K562 (cell line): ENCODE results near the gene GTF3C1. TPM values are rescaled to one million over a fixed set of nuclear protein-coding genes. Genes with fewer than 3 reads are reported as not detected.
A peak's percentile ranks its signal among the peaks of the same experiment; 100 is the strongest.

Experiments used
- ATAC-seq: fragments of 200-7000 bp; cut with Tn5 transposase; 3 replicates; pipeline ENCODE4 v1.9.1; 2020; ENCODE audit warnings: moderate library complexity
- BruUV-seq: library from RNA; stranded (reverse); fragments of 400-500 nt; replicated peaks from 2 replicates; lab custom pipeline; 2021; lab: Mats Ljungman, UMichigan
- CTCF ChIA-PET: fragments of 300-600 bp; formaldehyde crosslinking; extraction: SDS; loops from one replicate; lab custom pipeline; 2021; ENCODE audit warnings: low intra/inter-chr PET ratio; lab: Yijun Ruan, JAX
- POLR2A ChIA-PET: fragments of 300-600, 350-650 bp; sonication (Branson Sonifier 250); formaldehyde crosslinking; extraction: SDS; loops from one replicate; lab custom pipeline; 2021; ENCODE audit warnings: antibody characterized with exemption, inconsistent platforms; lab: Yijun Ruan, JAX
- DNase-seq, 4 experiments: peaks; one replicate each; pipeline versions ENCODE4 v3.0.0 to v3.0.0-alpha.2; 2011 to 2018; ENCODE audit warnings: low spot score in 3 of 4, mixed read lengths in 3 of 4; ENCODE audit errors: extremely low read depth in 1 of 4
- FAIRE-seq: peaks from 2 replicates; lab custom pipeline; 2011; peaks lifted over from hg19 to GRCh38; lab: Jason Lieb, UNC
- H2AFZ ChIP-seq: 2 replicates; pipeline ENCODE4 v1.6.0; 2011; ENCODE audit warnings: low read depth, low read length, control low read depth, inconsistent platforms
- H3K27ac ChIP-seq: fragments of 200-600 bp; 3 replicates; pipeline ENCODE4 v1.8.0; 2011; ENCODE audit warnings: low read depth, mild to moderate bottlenecking, control low read depth, inconsistent platforms, low read length, moderate library complexity, mixed read lengths; ENCODE audit errors: extremely low read depth
- H3K27me3 ChIP-seq, 2 experiments: fragments of 300-600 bp in 1 of 2; 2 replicates in 1 of 2; 3 replicates in 1 of 2; pipeline versions ENCODE4 v1.6.0 to v1.8.0; 2011; ENCODE audit warnings: inconsistent platforms in 2 of 2, low read length in 2 of 2, mild to moderate bottlenecking in 1 of 2, mixed read lengths in 1 of 2, moderate library complexity in 1 of 2; ENCODE audit not compliant: control insufficient read depth in 2 of 2, insufficient read depth in 2 of 2
- H3K36me3 ChIP-seq: fragments of 300-600 bp; 3 replicates; pipeline ENCODE4 v1.8.0; 2011; ENCODE audit warnings: mild to moderate bottlenecking, low read length, inconsistent platforms; ENCODE audit not compliant: control insufficient read depth, insufficient read depth
- H3K4me1 ChIP-seq, 2 experiments: fragments of 200-600 bp in 1 of 2; replicated peaks in 1 of 2; 2 replicates in 1 of 2; 3 replicates in 1 of 2; pipeline versions ENCODE4 v1.5.1 to v1.8.0; 2011; ENCODE audit warnings: inconsistent platforms in 2 of 2, low read length in 2 of 2, mild to moderate bottlenecking in 1 of 2, mixed read lengths in 1 of 2, moderate library complexity in 1 of 2; ENCODE audit not compliant: control insufficient read depth in 2 of 2, insufficient read depth in 2 of 2
- H3K4me2 ChIP-seq: 2 replicates; pipeline ENCODE4 v1.6.1; 2011; ENCODE audit warnings: low read length, control low read depth, inconsistent platforms, mixed read lengths; ENCODE audit not compliant: insufficient read depth
- H3K4me3 ChIP-seq: fragments of 200-600 bp; sonication (generic), shearing (Covaris generic); 2 replicates; pipeline ENCODE4 v1.5.1; 2016; ENCODE audit warnings: control low read depth, inconsistent platforms
- H3K79me2 ChIP-seq: fragments of 200-600 bp; 3 replicates; pipeline ENCODE4 v1.8.0; 2011; ENCODE audit warnings: low read length, inconsistent platforms; ENCODE audit not compliant: control insufficient read depth, insufficient read depth
- H3K9ac ChIP-seq, 2 experiments: 2 replicates each; pipeline versions ENCODE4 v1.6.0 to v1.6.1; 2011; ENCODE audit warnings: low read depth in 2 of 2, low read length in 2 of 2, control low read depth in 1 of 2, inconsistent platforms in 1 of 2, mild to moderate bottlenecking in 1 of 2, mixed read lengths in 1 of 2; ENCODE audit not compliant: insufficient read depth in 1 of 2
- H3K9me1 ChIP-seq: one replicate; pipeline ENCODE4 v1.6.0; 2011; ENCODE audit warnings: inconsistent platforms, mild to moderate bottlenecking, low read length, moderate library complexity; ENCODE audit not compliant: control insufficient read depth, insufficient read depth
- H3K9me3 ChIP-seq: replicated peaks from 2 replicates; pipeline ENCODE4 v1.5.1; 2011; ENCODE audit warnings: low read depth, low read length, inconsistent platforms; ENCODE audit not compliant: control insufficient read depth, insufficient read depth
- H4K20me1 ChIP-seq: replicated peaks from 2 replicates; pipeline ENCODE4 v1.6.1; 2011; ENCODE audit warnings: low read length, inconsistent platforms, mixed read lengths; ENCODE audit not compliant: control insufficient read depth, insufficient read depth
- BHLHE40 ChIP-seq: IDR thresholded peaks from 2 replicates; pipeline ENCODE4 v1.6.1; 2011; ENCODE audit warnings: low read length, improper control_type of control experiment
- HDAC1 ChIP-seq, 2 experiments: fragments of 450-650 bp; IDR thresholded peaks; 2 replicates each; pipeline ENCODE4 v1.6.1; 2016 to 2017; ENCODE audit warnings: inconsistent platforms in 1 of 2, mild to moderate bottlenecking in 1 of 2, moderate library complexity in 1 of 2
- HMBOX1 ChIP-seq: sonication (generic); IDR thresholded peaks from 2 replicates; pipeline ENCODE4 v1.6.1; 2016
- KDM5B ChIP-seq: fragments of 200-600 bp; sonication (generic); IDR thresholded peaks from 2 replicates; pipeline ENCODE4 v1.6.1; 2012; ENCODE audit warnings: low read depth, mild to moderate bottlenecking, moderate library complexity, low read length, control low read depth, inconsistent platforms; ENCODE audit not compliant: insufficient replicate concordance
- L3MBTL2 ChIP-seq: fragments of 450-650 bp; IDR thresholded peaks from 2 replicates; pipeline ENCODE4 v1.6.1; 2016; ENCODE audit warnings: mild to moderate bottlenecking, moderate library complexity
- POLR2AphosphoS5 ChIP-seq: IDR thresholded peaks from 2 replicates; pipeline ENCODE4 v1.6.1; 2011; ENCODE audit warnings: mild to moderate bottlenecking, low read depth, low read length, moderate library complexity; ENCODE audit not compliant: control insufficient read depth, insufficient read depth
- RBM39 ChIP-seq: fragments of 200-400 bp; formaldehyde crosslinking; optimal IDR thresholded peaks from 2 replicates; pipeline ENCODE3; 2018; ENCODE audit warnings: low read depth, low read length
- RNF2 ChIP-seq: sonication (generic); IDR thresholded peaks from 2 replicates; pipeline ENCODE4 v1.6.1; 2016
- STAT6 ChIP-seq: sonication (generic); formaldehyde crosslinking; IDR thresholded peaks from 2 replicates; pipeline ENCODE4 v1.8.1; 2023; ENCODE audit warnings: mild to moderate bottlenecking, missing genetic modification reagents
- ZBTB8A ChIP-seq: fragments of 450-650 bp; IDR thresholded peaks from 2 replicates; pipeline ENCODE4 v1.6.1; 2018; ENCODE audit warnings: mild to moderate bottlenecking, moderate library complexity; ENCODE audit not compliant: partially characterized antibody
- ZNF197 ChIP-seq: fragments of 200-800 bp; sonication (Bioruptor generic); IDR thresholded peaks from 2 replicates; pipeline ENCODE4 v1.6.1; 2016; ENCODE audit warnings: low read depth, missing genetic modification characterization, missing compliant biosample characterization
- ZNF282 ChIP-seq: sonication (generic); formaldehyde crosslinking; IDR thresholded peaks from 2 replicates; pipeline ENCODE4 v1.8.1; 2023; ENCODE audit warnings: missing genetic modification reagents
- WGBS: fragments of 100-300 bp; shearing (Covaris generic); methylation state at CpG from one replicate; pipeline ENCODE4 v1.1.6; 2016; ENCODE audit warnings: low coverage, mixed read lengths; ENCODE audit not compliant: insufficient coverage; ENCODE audit errors: missing lambda C conversion rate; 5-methylcytosine and 5-hydroxymethylcytosine counted together
- in situ Hi-C: fragments of 300-500 bp; cut with MboI; formaldehyde crosslinking; loops from 4 replicates; pipeline ENCODE4 v1.15.0; 2018; ENCODE audit warnings: inconsistent platforms, mixed read lengths
- intact Hi-C: fragments of 100-400 bp; cut with micrococcal nuclease; formaldehyde crosslinking; loops from 2 replicates; pipeline ENCODE4 v1.14.2; 2022
- polyA plus RNA-seq, 8 experiments: library from polyadenylated mRNA; depleted of rRNA in 4 of 8; stranded (reverse) in 5 of 8; unstranded in 3 of 8; fragments of >200 nt; fragmentation: Nextera tagmentation in 2 of 8; fragmentation: Illumina TruSeq in 1 of 8; extraction: Ambion mirVana in 2 of 8; extraction: Trizol in 1 of 8; gene quantifications; 2 replicates each; pipeline versions ENCODE4 v1.2.1 to v1.2.3, GENCODE V29; 2011 to 2014; ENCODE audit warnings: inconsistent platforms in 1 of 8, missing spikeins in 1 of 8
- total RNA-seq, 7 experiments: library from RNA; depleted of rRNA in 6 of 7; stranded (reverse); fragments of >200 nt in 6 of 7; fragmentation: Illumina TruSeq in 2 of 7; extraction: Trizol in 2 of 7; gene quantifications; 2 replicates each; pipeline versions ENCODE4 v1.2.1 to v1.2.3, GENCODE V29; 2011 to 2021; ENCODE audit warnings: low replicate concordance in 1 of 7

GTF3C1 gene
- total and polyA plus RNA-seq, 9 of the 15 experiments (the other 6 are each of a cell fraction or from before 2014, with no cell fraction given) = 0.72 to 63.6 (median 30.9) TPM

- H3K27ac ChIP-seq = no peak overlapping the region
These were observed 78.1 kb downstream of the GTF3C1 start for GRCh38 chr16:27471661-27472060.

GRCh38 chr16:27470567-27471431, 78.9 kb downstream of the GTF3C1 start:
- Histone ChIP-seq H3K9me1 (no peaks in the 10 kb centered on the region), H3K4me3 (no peak overlapping the region), H3K4me2 (peak overlapping the region; percentile 21), H3K9ac (peak overlapping the region in 1 of 2 experiments; percentile 65; a peak in 2 of 4 replicates), H3K79me2 (no peaks in the 10 kb centered on the region), H3K27me3 (no peaks in the 10 kb centered on the region), H3K9me3 (no peaks in the 10 kb centered on the region), H4K20me1 (0 out of 2 replicates have a peak, but pooled peaks cover 5% of the 10 kb centered on the region), H3K27ac (peak overlapping the region; percentile 40; the same call in 2 of the 3 replicates), H3K36me3 (peaks cover 92% of the 10 kb centered on the region; the same call in 2 of the 3 replicates), H2AFZ (no peak overlapping the region), H3K4me1 (peaks cover 8 to 27% of the 10 kb centered on the region in 2 experiments; a peak in 4 of 5 replicates)
- CTCF ChIA-PET = no interaction called here
- WGBS = 58% methylated on average over 23 of the region's 28 CpGs
- peak; percentile 92 for FAIRE-seq
- intact Hi-C loops = no loop called here
- peak; percentile 88 for ATAC-seq
- in situ Hi-C loops = no loop called here
- DNase-seq = peak; percentile 45 to 73 (median 57)
- BruUV-seq = no TSS peak
- POLR2A ChIA-PET = interaction anchor here (0.7 kb wide), 1 partner anchor 35 kb away, joined by 3 read pairs; no protein-coding TSS in a partner anchor
- TF ChIP-seq L3MBTL2 (peak; percentile 73; the same call in 1 of the 2 replicates), KDM5B (peak; percentile 22), ZNF282 (CRISPR knock-in tag) (no peak), POLR2AphosphoS5 (no peak), HMBOX1 (no peak), ZNF197 (CRISPR knock-in tag) (no peak), ZBTB8A (no peak), STAT6 (CRISPR knock-in tag) (no peak)

More at GRCh38 chr16:27471661-27472060, 78.1 kb downstream of the GTF3C1 start:
- H3K9ac ChIP-seq = 0 out of 4 replicates have a peak overlapping the region, but pooled peaks of 1 of the 2 experiments have one; percentile 55
- no peaks in the 10 kb centered on the region for H3K9me1 ChIP-seq
- 94% methylated on average over 15 of the region's 19 CpGs for WGBS
- ChIA-PET POLR2A (no interaction called here), CTCF (no interaction called here)
- H2AFZ ChIP-seq = no peak overlapping the region
- H3K79me2 ChIP-seq = no peaks in the 10 kb centered on the region
- in situ Hi-C loops = no loop called here
- H4K20me1 ChIP-seq = 0 out of 2 replicates have a peak, but pooled peaks cover 5% of the 10 kb centered on the region
- no TSS peak for BruUV-seq
- H3K4me3 ChIP-seq = no peak overlapping the region
- no peaks in the 10 kb centered on the region for H3K27me3 ChIP-seq
- no peak for ATAC-seq
- peaks cover 94% of the 10 kb centered on the region; the same call in 2 of the 3 replicates for H3K36me3 ChIP-seq
- no peak for TF ChIP-seq RNF2
- TF ChIP-seq BHLHE40 = no peak
- TF ChIP-seq HDAC1 (IDR thresholded peaks at IDR 0.05) = no peak
- TF ChIP-seq RBM39 = no peak
- TF ChIP-seq, all 486 proteins: peak for 0
- DNase-seq (no peak), FAIRE-seq (no peak)
- intact Hi-C loops = no loop called here
- H3K4me1 ChIP-seq = peaks cover 8 to 27% of the 10 kb centered on the region in 2 experiments; a peak in 4 of 5 replicates
- no peaks in the 10 kb centered on the region for H3K9me3 ChIP-seq
- H3K4me2 ChIP-seq = no peak overlapping the region
